GM12878 (cell line): ENCODE data around the gene APBA1. TPM values are rescaled to one million over a fixed set of nuclear protein-coding genes. Genes with fewer than 3 reads are reported as not detected.

Experiments
- ATAC-seq: fragments of 200-7000 bp; cut with Tn5 transposase; 3 replicates; pipeline ENCODE4 v1.9.1; 2020; ENCODE audit warnings: mild to moderate bottlenecking, moderate library complexity
- BruUV-seq: library from RNA; stranded (reverse); fragments of 400-500 nt; replicated peaks from 2 replicates; lab custom pipeline; 2021; lab: Mats Ljungman, UMichigan
- CTCF ChIA-PET: fragments of 300-600 bp; sonication (Branson Sonifier 250); formaldehyde crosslinking; extraction: SDS; loops from one replicate; lab custom pipeline; 2021; ENCODE audit warnings: inconsistent platforms; lab: Yijun Ruan, JAX
- POLR2A ChIA-PET: fragments of 350-600 bp; formaldehyde crosslinking; extraction: SDS; loops from one replicate; lab custom pipeline; 2021; ENCODE audit warnings: inconsistent platforms; lab: Charles Lee
- RAD21 ChIA-PET: fragments of 300-600 bp; sonication (Branson Sonifier 250); formaldehyde crosslinking; loops from one replicate; lab custom pipeline; 2023; ENCODE audit warnings: antibody characterized with exemption; ENCODE audit not compliant: unreplicated experiment; lab: Charles Lee
- SMC1A ChIA-PET: fragments of 300-600 bp; sonication (Branson Sonifier 250); formaldehyde crosslinking; loops from one replicate; lab custom pipeline; 2023; ENCODE audit not compliant: unreplicated experiment, uncharacterized antibody; lab: Charles Lee
- DNase-seq: peaks from one replicate; pipeline ENCODE4 v3.0.0-alpha.2; 2011; ENCODE audit warnings: low read depth, low spot score
- FAIRE-seq: peaks from 3 replicates; lab custom pipeline; 2011; peaks lifted over from hg19 to GRCh38; lab: Jason Lieb, UNC
- H2AFZ ChIP-seq: 2 replicates; pipeline ENCODE4 v1.6.0; 2011; ENCODE audit warnings: low read depth, low read length, control low read depth; ENCODE audit not compliant: control insufficient read depth
- H3K27ac ChIP-seq: 2 replicates; pipeline ENCODE4 v1.5.1; 2011; ENCODE audit warnings: control low read depth; ENCODE audit not compliant: control insufficient read depth, insufficient read depth
- H3K27me3 ChIP-seq, 2 experiments: replicated peaks in 1 of 2; 2 replicates each; pipeline versions ENCODE4 v1.6.0 to v1.6.1; 2011; ENCODE audit warnings: low read length in 1 of 2; ENCODE audit not compliant: control insufficient read depth in 2 of 2, insufficient read depth in 2 of 2
- H3K36me3 ChIP-seq, 2 experiments: 2 replicates each; pipeline ENCODE4 v1.5.1; 2011; ENCODE audit warnings: low read length in 1 of 2; ENCODE audit not compliant: control insufficient read depth in 2 of 2, insufficient read depth in 2 of 2
- H3K4me1 ChIP-seq: 2 replicates; pipeline ENCODE4 v1.6.1; 2011; ENCODE audit warnings: mild to moderate bottlenecking, low read length, moderate library complexity, mixed read lengths; ENCODE audit not compliant: control insufficient read depth, insufficient read depth
- H3K4me2 ChIP-seq: 2 replicates; pipeline ENCODE4 v1.6.0; 2011; ENCODE audit warnings: control low read depth; ENCODE audit not compliant: control insufficient read depth, insufficient read depth
- H3K4me3 ChIP-seq: fragments of 200-600 bp; sonication (generic); 2 replicates; pipeline ENCODE4 v1.5.1; 2016
- H3K79me2 ChIP-seq: 2 replicates; pipeline ENCODE4 v1.6.0; 2011; ENCODE audit warnings: low read length; ENCODE audit not compliant: control insufficient read depth, insufficient read depth
- H3K9ac ChIP-seq: 2 replicates; pipeline ENCODE4 v1.8.0; 2011; ENCODE audit warnings: low read length, control low read depth, mixed read lengths; ENCODE audit not compliant: control insufficient read depth, insufficient read depth
- H3K9me3 ChIP-seq: replicated peaks from 3 replicates; pipeline ENCODE4 v1.5.1; 2011; ENCODE audit warnings: mild to moderate bottlenecking, low read length; ENCODE audit not compliant: control insufficient read depth, insufficient read depth
- H4K20me1 ChIP-seq: 2 replicates; pipeline ENCODE4 v1.6.0; 2011; ENCODE audit not compliant: control insufficient read depth, insufficient read depth
- CHD1 ChIP-seq: IDR thresholded peaks from 2 replicates; pipeline ENCODE4 v1.6.1; 2012; ENCODE audit warnings: low read depth, low read length, improper control_type of control experiment
- CREB1 ChIP-seq: IDR thresholded peaks from 2 replicates; pipeline ENCODE4 v1.6.1; 2012; ENCODE audit warnings: low read depth, mild to moderate bottlenecking, inconsistent platforms
- HDGF ChIP-seq: fragments of 450-650 bp; IDR thresholded peaks from 2 replicates; pipeline ENCODE4 v1.6.1; 2016; ENCODE audit warnings: antibody characterized with exemption
- MYC ChIP-seq: IDR thresholded peaks from 2 replicates; pipeline ENCODE4 v1.6.1; 2011; ENCODE audit warnings: mild to moderate bottlenecking, low read length, moderate library complexity, inconsistent platforms; ENCODE audit not compliant: insufficient read depth, insufficient replicate concordance, insufficient read length, severe bottlenecking
- NR2C1 ChIP-seq: fragments of 450-650 bp; IDR thresholded peaks from 2 replicates; pipeline ENCODE4 v1.6.1; 2017; ENCODE audit warnings: antibody characterized with exemption, mild to moderate bottlenecking, moderate library complexity
- RAD51 ChIP-seq: fragments of 450-650 bp; IDR thresholded peaks from 2 replicates; pipeline ENCODE4 v1.6.1; 2016; ENCODE audit warnings: moderate library complexity, mild to moderate bottlenecking, inconsistent platforms
- RCOR1 ChIP-seq: conservative IDR thresholded peaks from 2 replicates; pipeline ENCODE4 v1.6.1; 2012; ENCODE audit warnings: low read depth, low read length, improper control_type of control experiment
- SRF ChIP-seq, 2 experiments: IDR thresholded peaks; 2 replicates each; pipeline ENCODE4 v1.6.1; 2011; ENCODE audit warnings: low read depth in 2 of 2, low read length in 2 of 2, mild to moderate bottlenecking in 1 of 2, moderate library complexity in 1 of 2
- TBL1XR1 ChIP-seq: IDR thresholded peaks from 2 replicates; pipeline ENCODE4 v1.6.1; 2012; ENCODE audit warnings: low read depth, low read length, improper control_type of control experiment
- in situ Hi-C: fragments of 300-500 bp; cut with MboI; formaldehyde crosslinking; loops from 9 replicates; pipeline ENCODE4 v1.14.3; 2018; ENCODE audit warnings: mixed read lengths
- intact Hi-C: fragments of 100-400 bp; cut with micrococcal nuclease; formaldehyde crosslinking; loops from one replicate; pipeline ENCODE4 v1.14.2; 2022; ENCODE audit not compliant: unreplicated experiment
- polyA plus RNA-seq, 11 experiments: library from polyadenylated mRNA; depleted of rRNA in 4 of 11; unstranded in 6 of 11; stranded (reverse) in 5 of 11; fragments of >200 nt; fragmentation: Nextera tagmentation in 4 of 11; fragmentation: Illumina TruSeq in 1 of 11; extraction: Ambion mirVana in 4 of 11; extraction: Trizol in 1 of 11; gene quantifications; 1 replicate in 1 of 11; 2 replicates in 10 of 11; pipeline versions ENCODE4 v1.2.1 to v1.2.3, GENCODE V29; 2011 to 2016; ENCODE audit warnings: inconsistent platforms in 2 of 11, missing spikeins in 2 of 11, low read depth in 1 of 11
- total RNA-seq, 4 experiments: library from RNA; depleted of rRNA in 3 of 4; stranded (reverse); fragments of >200 nt in 3 of 4; fragmentation: Illumina TruSeq in 1 of 4; extraction: Trizol in 1 of 4; gene quantifications; 2 replicates each; pipeline versions ENCODE4 v1.2.1 to v1.2.3, GENCODE V29; 2013 to 2021
- TF ChIP-seq, protein P1 (sequence below): fragments of 450-650 bp; conservative IDR thresholded peaks from 2 replicates; pipeline ENCODE4 v1.6.1; 2017; ENCODE audit warnings: mild to moderate bottlenecking, moderate library complexity
- TF ChIP-seq, protein P2 (sequence below): fragments of 450-650 bp; IDR thresholded peaks from 2 replicates; pipeline ENCODE4 v1.6.1; 2014; ENCODE audit warnings: mild to moderate bottlenecking
- TF ChIP-seq, protein P3 (sequence below), 3 experiments: IDR thresholded peaks in 2 of 3; conservative IDR thresholded peaks in 1 of 3; 2 replicates each; pipeline ENCODE4 v1.5.1; 2011; ENCODE audit warnings: low read depth in 3 of 3, low read length in 3 of 3, mild to moderate bottlenecking in 3 of 3, control low read depth in 2 of 3, moderate library complexity in 2 of 3, inconsistent platforms in 1 of 3, mixed read lengths in 1 of 3; ENCODE audit not compliant: control insufficient read depth in 2 of 3, insufficient read depth in 1 of 3; ENCODE audit errors: extremely low read depth in 1 of 3

APBA1 gene
- total and polyA plus RNA-seq, 10 of the 15 experiments (the other 5 are each of a cell fraction or from before 2014, with no cell fraction given): 0.01 to 1.3 (median 0.05) TPM; not detected in 7

DNA sequence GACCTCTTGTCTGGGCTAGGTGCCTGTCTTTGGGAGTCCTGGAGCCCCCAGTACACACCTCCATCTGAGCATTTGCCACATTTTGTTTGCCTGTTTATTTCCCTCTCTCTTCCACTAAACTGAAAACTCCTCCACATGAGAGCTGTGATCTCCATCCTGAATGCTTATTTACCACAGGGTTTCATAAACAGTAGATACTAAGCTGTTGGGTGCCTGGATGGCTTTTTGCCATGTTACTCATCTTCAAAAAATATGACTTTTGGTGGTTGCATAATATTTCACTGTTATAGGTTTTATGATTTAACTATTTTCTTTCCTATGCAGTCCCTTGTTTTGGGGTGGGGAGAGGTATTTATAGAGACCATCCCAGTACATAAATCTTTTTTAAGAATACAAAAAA lies 99.6 kb downstream of the APBA1 start:
- FAIRE-seq: no peak
- Histone ChIP-seq H3K27me3 (no peaks in the 10 kb centered on the region), H3K4me3 (no peak overlapping the region), H3K4me2 (no peak overlapping the region), H3K4me1 (no peaks in the 10 kb centered on the region), H3K9ac (no peak overlapping the region), H3K36me3 (no peaks in the 10 kb centered on the region), H3K79me2 (no peaks in the 10 kb centered on the region), H3K27ac (no peak overlapping the region), H4K20me1 (no peaks in the 10 kb centered on the region), H3K9me3 (no peaks in the 10 kb centered on the region), H2AFZ (no peak overlapping the region)
- no peak for ATAC-seq
- in situ Hi-C loops: no loop called here
- DNase-seq: no peak
- ChIA-PET SMC1A (no interaction called here), CTCF (no interaction called here)
- intact Hi-C loops: no loop called here
- TF ChIP-seq, protein P1, sequence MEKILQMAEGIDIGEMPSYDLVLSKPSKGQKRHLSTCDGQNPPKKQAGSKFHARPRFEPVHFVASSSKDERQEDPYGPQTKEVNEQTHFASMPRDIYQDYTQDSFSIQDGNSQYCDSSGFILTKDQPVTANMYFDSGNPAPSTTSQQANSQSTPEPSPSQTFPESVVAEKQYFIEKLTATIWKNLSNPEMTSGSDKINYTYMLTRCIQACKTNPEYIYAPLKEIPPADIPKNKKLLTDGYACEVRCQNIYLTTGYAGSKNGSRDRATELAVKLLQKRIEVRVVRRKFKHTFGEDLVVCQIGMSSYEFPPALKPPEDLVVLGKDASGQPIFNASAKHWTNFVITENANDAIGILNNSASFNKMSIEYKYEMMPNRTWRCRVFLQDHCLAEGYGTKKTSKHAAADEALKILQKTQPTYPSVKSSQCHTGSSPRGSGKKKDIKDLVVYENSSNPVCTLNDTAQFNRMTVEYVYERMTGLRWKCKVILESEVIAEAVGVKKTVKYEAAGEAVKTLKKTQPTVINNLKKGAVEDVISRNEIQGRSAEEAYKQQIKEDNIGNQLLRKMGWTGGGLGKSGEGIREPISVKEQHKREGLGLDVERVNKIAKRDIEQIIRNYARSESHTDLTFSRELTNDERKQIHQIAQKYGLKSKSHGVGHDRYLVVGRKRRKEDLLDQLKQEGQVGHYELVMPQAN: no peak
- TF ChIP-seq, protein P2, sequence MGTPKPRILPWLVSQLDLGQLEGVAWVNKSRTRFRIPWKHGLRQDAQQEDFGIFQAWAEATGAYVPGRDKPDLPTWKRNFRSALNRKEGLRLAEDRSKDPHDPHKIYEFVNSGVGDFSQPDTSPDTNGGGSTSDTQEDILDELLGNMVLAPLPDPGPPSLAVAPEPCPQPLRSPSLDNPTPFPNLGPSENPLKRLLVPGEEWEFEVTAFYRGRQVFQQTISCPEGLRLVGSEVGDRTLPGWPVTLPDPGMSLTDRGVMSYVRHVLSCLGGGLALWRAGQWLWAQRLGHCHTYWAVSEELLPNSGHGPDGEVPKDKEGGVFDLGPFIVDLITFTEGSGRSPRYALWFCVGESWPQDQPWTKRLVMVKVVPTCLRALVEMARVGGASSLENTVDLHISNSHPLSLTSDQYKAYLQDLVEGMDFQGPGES: no peak
- TF ChIP-seq TBL1XR1 (no peak), HDGF (no peak), CHD1 (no peak), RCOR1 (no peak), NR2C1 (no peak), SRF (IDR thresholded peaks at IDR 0.05; ENCODE audit: low read depth in 2 of 2, low read length in 2 of 2) (no peak), MYC (no peak), CREB1 (no peak), RAD51 (no peak)
- TF ChIP-seq, protein P3, sequence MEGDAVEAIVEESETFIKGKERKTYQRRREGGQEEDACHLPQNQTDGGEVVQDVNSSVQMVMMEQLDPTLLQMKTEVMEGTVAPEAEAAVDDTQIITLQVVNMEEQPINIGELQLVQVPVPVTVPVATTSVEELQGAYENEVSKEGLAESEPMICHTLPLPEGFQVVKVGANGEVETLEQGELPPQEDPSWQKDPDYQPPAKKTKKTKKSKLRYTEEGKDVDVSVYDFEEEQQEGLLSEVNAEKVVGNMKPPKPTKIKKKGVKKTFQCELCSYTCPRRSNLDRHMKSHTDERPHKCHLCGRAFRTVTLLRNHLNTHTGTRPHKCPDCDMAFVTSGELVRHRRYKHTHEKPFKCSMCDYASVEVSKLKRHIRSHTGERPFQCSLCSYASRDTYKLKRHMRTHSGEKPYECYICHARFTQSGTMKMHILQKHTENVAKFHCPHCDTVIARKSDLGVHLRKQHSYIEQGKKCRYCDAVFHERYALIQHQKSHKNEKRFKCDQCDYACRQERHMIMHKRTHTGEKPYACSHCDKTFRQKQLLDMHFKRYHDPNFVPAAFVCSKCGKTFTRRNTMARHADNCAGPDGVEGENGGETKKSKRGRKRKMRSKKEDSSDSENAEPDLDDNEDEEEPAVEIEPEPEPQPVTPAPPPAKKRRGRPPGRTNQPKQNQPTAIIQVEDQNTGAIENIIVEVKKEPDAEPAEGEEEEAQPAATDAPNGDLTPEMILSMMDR (IDR thresholded peaks at IDR 0.05 in 2 of 3, conservative IDR thresholded peaks at IDR 0.05 in 1 of 3; ENCODE audit: control insufficient read depth in 2 of 3, extremely low read depth in 1 of 3, insufficient read depth in 1 of 3, low read depth in 3 of 3, low read length in 3 of 3): no peak
- TF ChIP-seq, all 136 proteins: peak for 0
- ChIA-PET POLR2A (no interaction called here), RAD21 (no interaction called here)
- BruUV-seq: no TSS peak
